ENCODE results near the gene FAM107A. TPM values are rescaled to one million over a fixed set of nuclear protein-coding genes. Genes with fewer than 3 reads are reported as not detected.

Gene FAM107A
- total and polyA plus RNA-seq, 9 of the 15 experiments (the other 6 are each of a cell fraction or from before 2014, with no cell fraction given): 0.07 TPM; not detected in 8

- TF ChIP-seq STAT6 (CRISPR knock-in tag; IDR thresholded peaks at IDR 0.05) (no peak), CEBPB (tag; IDR thresholded peaks at IDR 0.05) (peak; percentile 60), CBFA2T3 (IDR thresholded peaks at IDR 0.05) (peak; percentile 71)
These were observed 41.4 kb downstream of the FAM107A start (continued) for GRCh38 chr3:58535531-58536500.

GRCh38 chr3:58534592-58535494, 42.3 kb downstream of the FAM107A start:
- no peak overlapping the region; a peak in 1 of 4 replicates for H3K9ac ChIP-seq (ENCODE audit: insufficient read depth in 1 of 2, low read depth in 2 of 2, low read length in 2 of 2)
- H3K27me3 ChIP-seq (ENCODE audit: control insufficient read depth in 2 of 2, insufficient read depth in 2 of 2, low read length in 2 of 2): no peaks in the 10 kb centered on the region; a peak in 2 of 5 replicates
- H4K20me1 ChIP-seq (replicated peaks; ENCODE audit: control insufficient read depth, insufficient read depth, low read length): no peaks in the 10 kb centered on the region; the same call in 1 of the 2 replicates
- no peak overlapping the region for H3K4me2 ChIP-seq (ENCODE audit: insufficient read depth, low read length)
- FAIRE-seq (no peak), ATAC-seq (no peak), DNase-seq (ENCODE audit: extremely low read depth in 1 of 4, low spot score in 3 of 4) (no peak)
- no peaks in the 10 kb centered on the region for H3K36me3 ChIP-seq (ENCODE audit: control insufficient read depth, insufficient read depth, low read length)
- ChIA-PET POLR2A (interaction anchor here (1.3 to 1.5 kb wide), 3 partner anchors 10 to 228 kb away, joined by 3 read pairs; partner anchors contain the start of gene HTD2), CTCF (ENCODE audit: low intra/inter-chr PET ratio) (interaction anchor here (0.6 kb wide), 1 partner anchor 83 kb away, joined by 4 read pairs; no protein-coding TSS in a partner anchor)
- H3K4me1 ChIP-seq (replicated peaks in 1 of 2; ENCODE audit: control insufficient read depth in 2 of 2, insufficient read depth in 2 of 2, low read length in 2 of 2): peaks cover 7 to 13% of the 10 kb centered on the region in 2 experiments; a peak in 3 of 5 replicates
- H3K4me3 ChIP-seq: no peak overlapping the region
- no peaks in the 10 kb centered on the region for H3K79me2 ChIP-seq (ENCODE audit: control insufficient read depth, insufficient read depth, low read length)
- H3K27ac ChIP-seq (ENCODE audit: extremely low read depth, low read depth, low read length): no peak overlapping the region
- intact Hi-C loops (cut with micrococcal nuclease): loop anchor here (5.0 kb wide), 2 partner anchors 213 to 348 kb away; no protein-coding TSS in a partner anchor
- no peak for TF ChIP-seq ZNF780A (CRISPR knock-in tag; IDR thresholded peaks at IDR 0.05)
- peak; percentile 71 for TF ChIP-seq ZNF79 (CRISPR knock-in tag; IDR thresholded peaks at IDR 0.05; ENCODE audit: low read depth)
- TF ChIP-seq MED1 (CRISPR knock-in tag; IDR thresholded peaks at IDR 0.05; ENCODE audit: borderline replicate concordance): no peak
- WGBS (ENCODE audit: insufficient coverage, low coverage, missing lambda C conversion rate): 1% methylated on average over 9 of the region's 9 CpGs
- no peak overlapping the region for H2AFZ ChIP-seq (ENCODE audit: low read depth, low read length)
- no peaks in the 10 kb centered on the region for H3K9me3 ChIP-seq (replicated peaks; ENCODE audit: control insufficient read depth, insufficient read depth, low read depth, low read length)
- no TSS peak for BruUV-seq (replicated peaks)
- H3K9me1 ChIP-seq (ENCODE audit: control insufficient read depth, insufficient read depth, low read length): no peaks in the 10 kb centered on the region
- in situ Hi-C loops (cut with MboI): loop anchor here (5.0 to 10.0 kb wide), 3 partner anchors 108 to 350 kb away; no protein-coding TSS in a partner anchor
